HEK293T (cell line): ENCODE measurements around the gene MEDAG.

Experiments
- ELF4 ChIP-seq: fragments of 450-650 bp; IDR thresholded peaks from 2 replicates; pipeline ENCODE4 v1.6.1; 2017; ENCODE audit warnings: antibody characterized with exemption
- FOXA1 ChIP-seq: fragments of 450-650 bp; IDR thresholded peaks from 2 replicates; pipeline ENCODE4 v1.6.1; 2016; ENCODE audit warnings: mild to moderate bottlenecking
- FOXK2 ChIP-seq: fragments of 450-650 bp; IDR thresholded peaks from 2 replicates; pipeline ENCODE4 v1.6.1; 2016; ENCODE audit warnings: mild to moderate bottlenecking
- FOXM1 ChIP-seq: fragments of 450-650 bp; IDR thresholded peaks from 2 replicates; pipeline ENCODE4 v1.6.1; 2017; ENCODE audit warnings: mild to moderate bottlenecking, borderline replicate concordance
- HDGF ChIP-seq: fragments of 450-650 bp; IDR thresholded peaks from 2 replicates; pipeline ENCODE4 v1.6.1; 2017; ENCODE audit warnings: antibody characterized with exemption, borderline replicate concordance
- L3MBTL2 ChIP-seq: fragments of 450-650 bp; conservative IDR thresholded peaks from 2 replicates; pipeline ENCODE4 v1.6.1; 2016; ENCODE audit warnings: mild to moderate bottlenecking
- NFRKB ChIP-seq: fragments of 450-650 bp; IDR thresholded peaks from 2 replicates; pipeline ENCODE4 v1.6.1; 2016; ENCODE audit warnings: mild to moderate bottlenecking, moderate library complexity
- PKNOX1 ChIP-seq: fragments of 450-650 bp; IDR thresholded peaks from 2 replicates; pipeline ENCODE4 v1.6.1; 2016
- SP1 ChIP-seq: fragments of 450-650 bp; IDR thresholded peaks from 2 replicates; pipeline ENCODE4 v1.6.1; 2017
- SUZ12 ChIP-seq: fragments of 450-650 bp; IDR thresholded peaks from 2 replicates; pipeline ENCODE4 v1.6.1; 2016; ENCODE audit warnings: mild to moderate bottlenecking

- TF ChIP-seq SUZ12 (no peak), L3MBTL2 (no peak), ELF4 (no peak), FOXA1 (no peak), SP1 (no peak), FOXK2 (no peak), HDGF (no peak), NFRKB (no peak), FOXM1 (no peak), PKNOX1 (no peak)
Observed at GRCh38 chr13:30877335-30877734, 28.7 kb upstream of the MEDAG start.
